Neural progenitor cell (in vitro differentiated cells): ENCODE data around the gene SAC3D1.

Source experiments
- EZH2 ChIP-seq: fragments of 200-600 bp; sonication (generic); IDR thresholded peaks from 2 replicates; pipeline ENCODE4 v1.6.1; 2017; ENCODE audit warnings: antibody characterized with exemption, mild to moderate bottlenecking, moderate library complexity
- EZH2phosphoT487 ChIP-seq: fragments of 200-600 bp; sonication (generic); IDR thresholded peaks from 2 replicates; pipeline ENCODE4 v1.6.1; 2017; ENCODE audit warnings: antibody characterized with exemption
- TF ChIP-seq, protein P1 (sequence below): fragments of 200-600 bp; sonication (generic); IDR thresholded peaks from 2 replicates; pipeline ENCODE4 v1.5.1; 2017; ENCODE audit warnings: antibody characterized with exemption, mild to moderate bottlenecking

DNA sequence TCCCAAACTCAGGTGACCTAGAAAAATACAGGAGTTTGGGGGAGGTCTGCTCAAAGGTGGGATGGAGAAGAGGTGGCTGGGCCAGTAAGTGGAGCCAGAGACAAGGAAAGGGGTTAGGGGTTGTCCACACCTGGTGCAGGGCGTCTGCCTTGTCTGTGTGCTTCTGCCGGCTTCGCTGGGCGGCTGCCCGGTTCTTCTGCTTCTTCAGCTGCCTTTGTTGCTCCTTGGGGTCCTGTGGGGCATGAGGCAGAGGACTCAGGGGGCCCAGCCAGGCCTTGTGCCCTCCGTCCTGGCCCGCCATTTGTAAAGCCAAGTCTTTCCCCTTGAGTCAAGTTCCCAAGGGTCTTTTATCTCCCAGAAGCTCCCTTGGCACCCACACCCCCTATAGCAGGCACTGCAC lies 46.7 kb upstream of the SAC3D1 start:
- TF ChIP-seq, protein P1, sequence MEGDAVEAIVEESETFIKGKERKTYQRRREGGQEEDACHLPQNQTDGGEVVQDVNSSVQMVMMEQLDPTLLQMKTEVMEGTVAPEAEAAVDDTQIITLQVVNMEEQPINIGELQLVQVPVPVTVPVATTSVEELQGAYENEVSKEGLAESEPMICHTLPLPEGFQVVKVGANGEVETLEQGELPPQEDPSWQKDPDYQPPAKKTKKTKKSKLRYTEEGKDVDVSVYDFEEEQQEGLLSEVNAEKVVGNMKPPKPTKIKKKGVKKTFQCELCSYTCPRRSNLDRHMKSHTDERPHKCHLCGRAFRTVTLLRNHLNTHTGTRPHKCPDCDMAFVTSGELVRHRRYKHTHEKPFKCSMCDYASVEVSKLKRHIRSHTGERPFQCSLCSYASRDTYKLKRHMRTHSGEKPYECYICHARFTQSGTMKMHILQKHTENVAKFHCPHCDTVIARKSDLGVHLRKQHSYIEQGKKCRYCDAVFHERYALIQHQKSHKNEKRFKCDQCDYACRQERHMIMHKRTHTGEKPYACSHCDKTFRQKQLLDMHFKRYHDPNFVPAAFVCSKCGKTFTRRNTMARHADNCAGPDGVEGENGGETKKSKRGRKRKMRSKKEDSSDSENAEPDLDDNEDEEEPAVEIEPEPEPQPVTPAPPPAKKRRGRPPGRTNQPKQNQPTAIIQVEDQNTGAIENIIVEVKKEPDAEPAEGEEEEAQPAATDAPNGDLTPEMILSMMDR = no peak
- TF ChIP-seq EZH2phosphoT487 (no peak), EZH2 (no peak)
